K562 treated with DMSO at 1 percent for 12 hours (cell line): ENCODE results near the gene KIFAP3. TPM values are rescaled to one million over a fixed set of nuclear protein-coding genes. Genes with fewer than 3 reads are reported as not detected.

ENCODE experiments used
- total RNA-seq: library from RNA; unstranded; fragments of 300-600 nt; gene quantifications from 2 replicates; pipeline ENCODE4 v1.2.3, GENCODE V29; 2022; ENCODE audit not compliant: insufficient read depth

The KIFAP3 gene
- total RNA-seq, result 10.1 and 21.7 TPM in 2 replicates

GRCh38 chr1:170074250-170075157, at the start of gene KIFAP3:
TSS of gene KIFAP3 (minus strand) at chr1:170074695. CDS start at chr1:170074467, 228 bp downstream.

GRCh38 chr1:169893645-169894423, 180.7 kb downstream of the KIFAP3 start, which contains the start of gene SCYL3:
TSS of gene SCYL3 (minus strand) at chr1:169893896. CDS start at chr1:169888840, 5,056 bp downstream.

Other genes with a start within 250 kb of the KIFAP3 start
- 2.8 and 5.6 TPM in 2 replicates for gene SCYL3, start 180.8 kb downstream of the KIFAP3 start, total RNA-seq
- not detected in 2 replicates for gene NTMT2, start 71.3 kb upstream of the KIFAP3 start, total RNA-seq